Endothelial cell of umbilical vein (primary cell): ENCODE data around the gene EML6. TPM values are rescaled to one million over a fixed set of nuclear protein-coding genes. Genes with fewer than 3 reads are reported as not detected.

Experiments used
- BruUV-seq: library from RNA; stranded (reverse); fragments of 400-500 nt; replicated peaks from 2 replicates; lab custom pipeline; 2021; lab: Mats Ljungman, UMichigan
- CTCF ChIA-PET: fragments of 300-600, 350-600 bp; sonication (Branson Sonifier 250); formaldehyde crosslinking; loops from one replicate; lab custom pipeline; 2021; ENCODE audit warnings: antibody characterized with exemption, inconsistent platforms; lab: Charles Lee
- POLR2A ChIA-PET: fragments of 300-600, 350-600 bp; sonication (Branson Sonifier 250); formaldehyde crosslinking; loops from one replicate; lab custom pipeline; 2021; ENCODE audit warnings: antibody characterized with exemption, inconsistent platforms; lab: Charles Lee
- DNase-seq: peaks from one replicate; pipeline ENCODE4 v3.0.0-alpha.2; 2011; ENCODE audit warnings: low read depth, low spot score
- FAIRE-seq: peaks from 2 replicates; lab custom pipeline; 2011; peaks lifted over from hg19 to GRCh38; lab: Jason Lieb, UNC
- H2AFZ ChIP-seq: 2 replicates; pipeline ENCODE4 v1.6.0; 2012; ENCODE audit warnings: low read depth, low read length, control low read depth, inconsistent platforms
- H3K27ac ChIP-seq: 2 replicates; pipeline ENCODE4 v1.5.1; 2011; ENCODE audit warnings: low read depth, mild to moderate bottlenecking, control low read depth, low read length, moderate library complexity; ENCODE audit not compliant: insufficient read depth
- H3K27me3 ChIP-seq, 2 experiments: 2 replicates each; pipeline versions ENCODE4 v1.6.0 to v1.6.1; 2011; ENCODE audit warnings: low read length in 2 of 2, mixed read lengths in 1 of 2; ENCODE audit not compliant: control insufficient read depth in 2 of 2, insufficient read depth in 2 of 2
- H3K36me3 ChIP-seq, 2 experiments: 2 replicates in 1 of 2; 3 replicates in 1 of 2; pipeline ENCODE4 v1.5.1; 2011; ENCODE audit warnings: low read length in 2 of 2, mild to moderate bottlenecking in 1 of 2, moderate library complexity in 1 of 2; ENCODE audit not compliant: control insufficient read depth in 2 of 2, insufficient read depth in 2 of 2; ENCODE audit errors: extremely low read depth in 1 of 2
- H3K4me1 ChIP-seq: 3 replicates; pipeline ENCODE4 v1.5.1; 2011; ENCODE audit warnings: mild to moderate bottlenecking, low read length; ENCODE audit not compliant: control insufficient read depth, insufficient read depth; ENCODE audit errors: extremely low read depth
- H3K4me2 ChIP-seq: 2 replicates; pipeline ENCODE4 v1.6.1; 2011; ENCODE audit warnings: low read length, control low read depth, mixed read lengths; ENCODE audit not compliant: insufficient read depth
- H3K4me3 ChIP-seq, 3 experiments: fragments of 200-600 bp in 1 of 3; sonication (generic), shearing (Covaris generic) in 1 of 3; replicated peaks in 1 of 3; 2 replicates each; pipeline ENCODE4 v1.5.1; 2011 to 2016; ENCODE audit warnings: control low read depth in 3 of 3, low read length in 3 of 3, mild to moderate bottlenecking in 2 of 3, inconsistent platforms in 1 of 3, low read depth in 1 of 3, moderate library complexity in 1 of 3; ENCODE audit not compliant: insufficient read depth in 1 of 3
- H3K79me2 ChIP-seq: 2 replicates; pipeline ENCODE4 v1.6.0; 2012; ENCODE audit warnings: low read length, inconsistent platforms; ENCODE audit not compliant: control insufficient read depth, insufficient read depth
- H3K9ac ChIP-seq: replicated peaks from 2 replicates; pipeline ENCODE3; 2011; ENCODE audit warnings: low read length, control low read depth; ENCODE audit not compliant: insufficient read depth; ENCODE audit errors: extremely low read depth
- H3K9me1 ChIP-seq: replicated peaks from 3 replicates; pipeline ENCODE4 v1.6.0; 2011; ENCODE audit warnings: mild to moderate bottlenecking, low read length; ENCODE audit not compliant: control insufficient read depth, insufficient read depth; ENCODE audit errors: extremely low read depth
- H3K9me3 ChIP-seq: replicated peaks from 2 replicates; pipeline ENCODE4 v1.5.1; 2012; ENCODE audit warnings: low read length, inconsistent platforms; ENCODE audit not compliant: control insufficient read depth, insufficient read depth
- H4K20me1 ChIP-seq: replicated peaks from 2 replicates; pipeline ENCODE3; 2011; ENCODE audit warnings: mild to moderate bottlenecking, low read length; ENCODE audit not compliant: control insufficient read depth, insufficient read depth; ENCODE audit errors: extremely low read depth
- CTCF ChIP-seq, 2 donors: IDR thresholded peaks; 1 replicate in 1 of 2; 2 replicates in 1 of 2; pipeline ENCODE4 v1.5.1; 2011; ENCODE audit warnings: low read length in 2 of 2, mild to moderate bottlenecking in 2 of 2, moderate library complexity in 2 of 2, control low read depth in 1 of 2, inconsistent platforms in 1 of 2, low read depth in 1 of 2; ENCODE audit not compliant: insufficient read depth in 1 of 2; ENCODE audit errors: extremely low read depth in 1 of 2
- EZH2 ChIP-seq: IDR thresholded peaks from 2 replicates; pipeline ENCODE4 v1.6.1; 2012; ENCODE audit warnings: borderline replicate concordance, low read depth, mild to moderate bottlenecking, moderate library complexity, low read length, inconsistent platforms; ENCODE audit not compliant: severe bottlenecking
- FOS ChIP-seq: IDR thresholded peaks from 2 replicates; pipeline ENCODE4 v1.6.1; 2011; ENCODE audit warnings: mild to moderate bottlenecking, low read length, moderate library complexity, borderline replicate concordance; ENCODE audit not compliant: insufficient read depth
- GATA2 ChIP-seq: IDR thresholded peaks from 2 replicates; pipeline ENCODE4 v1.7.0; 2011; ENCODE audit warnings: low read depth, mild to moderate bottlenecking, moderate library complexity, mixed read lengths, low read length; ENCODE audit not compliant: insufficient read length, insufficient read depth
- JUN ChIP-seq: IDR thresholded peaks from 2 replicates; pipeline ENCODE4 v1.6.1; 2011; ENCODE audit warnings: borderline replicate concordance, low read depth; ENCODE audit not compliant: insufficient read length, insufficient read depth
- MAX ChIP-seq: IDR thresholded peaks from 2 replicates; pipeline ENCODE4 v1.6.1; 2011; ENCODE audit not compliant: insufficient read depth, insufficient read length
- MYC ChIP-seq: IDR thresholded peaks from one replicate; pipeline ENCODE4 v1.6.1; 2011; ENCODE audit warnings: mild to moderate bottlenecking, low read depth, low read length
- POLR2A ChIP-seq: IDR thresholded peaks from 2 replicates; pipeline ENCODE4 v1.6.1; 2012; ENCODE audit warnings: low read depth, mild to moderate bottlenecking, control low read depth, low read length
- POLR2AphosphoS5 ChIP-seq: IDR thresholded peaks from 2 replicates; pipeline ENCODE4 v1.6.1; 2012; ENCODE audit warnings: low read depth, mild to moderate bottlenecking, control low read depth, low read length, moderate library complexity; ENCODE audit not compliant: insufficient read depth
- dilution Hi-C: fragments of 300-500 bp; cut with MboI; formaldehyde crosslinking; loops from one replicate; pipeline ENCODE4 v1.15.0; 2019; ENCODE audit warnings: low sequenced_read_pairs; ENCODE audit not compliant: extremely low pct_ligation_motif_present
- intact Hi-C: fragments of 100-400 bp; cut with micrococcal nuclease; formaldehyde crosslinking; loops from one replicate; pipeline ENCODE4 v1.10.0; 2022
- polyA plus RNA-seq, 4 experiments: library from polyadenylated mRNA; depleted of rRNA in 3 of 4; stranded (reverse) in 3 of 4; unstranded in 1 of 4; fragments of >200 nt; gene quantifications; 2 replicates each; pipeline versions ENCODE4 v1.2.1 to v1.2.3, GENCODE V29; 2011 to 2012; ENCODE audit warnings: missing spikeins in 1 of 4
- total RNA-seq: library from RNA; stranded (reverse); gene quantifications from 2 replicates; pipeline ENCODE4 v1.2.3, GENCODE V29; 2021

EML6 gene
- total and polyA plus RNA-seq, 2 donors (not counting 3 experiments of a cell fraction or from before 2014, with no cell fraction given), result 0.79 to 2.1 TPM

- Histone ChIP-seq H3K27me3 (peaks cover 0 to 4% of the 10 kb centered on the region in 2 experiments), H2AFZ (no peak overlapping the region), H3K9me1 (no peaks in the 10 kb centered on the region), H3K4me1 (no peaks in the 10 kb centered on the region), H3K79me2 (no peaks in the 10 kb centered on the region), H3K9ac (no peak overlapping the region), H3K27ac (no peak overlapping the region), H4K20me1 (no peaks in the 10 kb centered on the region), H3K4me3 (no peak overlapping the region), H3K9me3 (no peaks in the 10 kb centered on the region), H3K36me3 (no peaks in the 10 kb centered on the region), H3K4me2 (no peak overlapping the region)
- DNase-seq (no peak), FAIRE-seq (no peak)
- BruUV-seq, result no TSS peak
- CTCF ChIA-PET, result interaction anchor here (1.1 to 1.2 kb wide), 3 partner anchors 10 to 643 kb away, joined by 3 to 4 read pairs (median 4); no protein-coding TSS in a partner anchor
- intact Hi-C loops, result no loop called here
- TF ChIP-seq EZH2 (no peak), CTCF (IDR thresholded peaks at IDR 0.05; ENCODE audit: extremely low read depth in 1 of 2, insufficient read depth in 1 of 2, low read depth in 1 of 2, low read length in 2 of 2) (no peak), POLR2AphosphoS5 (no peak), GATA2 (no peak), FOS (no peak), MAX (no peak), MYC (no peak), POLR2A (no peak), JUN (no peak)
- dilution Hi-C loops, result no loop called here
- POLR2A ChIA-PET, result no interaction called here
These were observed 26.6 kb downstream of the EML6 start for GRCh38 chr2:54750040-54750439.
